Nephron progenitor cell (in vitro differentiated cells): ENCODE results near the gene ATF7.

Experiments used
- DNase-seq: peaks from one replicate; pipeline ENCODE4 v3.0.0; 2021
- H3K27ac Mint-ChIP-seq: 2 replicates; pipeline ENCODE4 v1.8.0; 2021; ENCODE audit warnings: mild to moderate bottlenecking, moderate library complexity, mixed read lengths
- H3K27me3 Mint-ChIP-seq: 2 replicates; pipeline ENCODE4 v1.8.0; 2021; ENCODE audit warnings: mild to moderate bottlenecking, low read depth, mixed read lengths; ENCODE audit not compliant: poor library complexity
- H3K36me3 Mint-ChIP-seq: 2 replicates; pipeline ENCODE4 v1.8.0; 2021; ENCODE audit warnings: low read depth, mixed read lengths
- H3K4me1 Mint-ChIP-seq: 2 replicates; pipeline ENCODE4 v1.8.0; 2021; ENCODE audit warnings: mixed read lengths
- H3K4me3 Mint-ChIP-seq: 2 replicates; pipeline ENCODE4 v1.8.0; 2021; ENCODE audit warnings: mild to moderate bottlenecking, moderate library complexity, mixed read lengths
- H3K9me3 Mint-ChIP-seq: 2 replicates; pipeline ENCODE4 v1.8.0; 2021; ENCODE audit warnings: mild to moderate bottlenecking, moderate library complexity, mixed read lengths
- TF ChIP-seq, protein P1 (sequence below): fragments of 200-600 bp; sonication (generic); IDR thresholded peaks from 2 replicates; pipeline ENCODE4 v1.5.0; 2021; ENCODE audit warnings: antibody characterized with exemption

Gene ATF7

GRCh38 chr12:53465679-53466078 is 160.5 kb downstream of the ATF7 start:
- H3K27me3 Mint-ChIP-seq, result no peaks in the 10 kb centered on the region
- H3K4me1 Mint-ChIP-seq, result peaks cover 31% of the 10 kb centered on the region

GRCh38 chr12:53464685-53465418 is 161.3 kb downstream of the ATF7 start:
- no peak overlapping the region for H3K4me3 Mint-ChIP-seq
- no peaks in the 10 kb centered on the region for H3K27me3 Mint-ChIP-seq
- TF ChIP-seq, protein P1, sequence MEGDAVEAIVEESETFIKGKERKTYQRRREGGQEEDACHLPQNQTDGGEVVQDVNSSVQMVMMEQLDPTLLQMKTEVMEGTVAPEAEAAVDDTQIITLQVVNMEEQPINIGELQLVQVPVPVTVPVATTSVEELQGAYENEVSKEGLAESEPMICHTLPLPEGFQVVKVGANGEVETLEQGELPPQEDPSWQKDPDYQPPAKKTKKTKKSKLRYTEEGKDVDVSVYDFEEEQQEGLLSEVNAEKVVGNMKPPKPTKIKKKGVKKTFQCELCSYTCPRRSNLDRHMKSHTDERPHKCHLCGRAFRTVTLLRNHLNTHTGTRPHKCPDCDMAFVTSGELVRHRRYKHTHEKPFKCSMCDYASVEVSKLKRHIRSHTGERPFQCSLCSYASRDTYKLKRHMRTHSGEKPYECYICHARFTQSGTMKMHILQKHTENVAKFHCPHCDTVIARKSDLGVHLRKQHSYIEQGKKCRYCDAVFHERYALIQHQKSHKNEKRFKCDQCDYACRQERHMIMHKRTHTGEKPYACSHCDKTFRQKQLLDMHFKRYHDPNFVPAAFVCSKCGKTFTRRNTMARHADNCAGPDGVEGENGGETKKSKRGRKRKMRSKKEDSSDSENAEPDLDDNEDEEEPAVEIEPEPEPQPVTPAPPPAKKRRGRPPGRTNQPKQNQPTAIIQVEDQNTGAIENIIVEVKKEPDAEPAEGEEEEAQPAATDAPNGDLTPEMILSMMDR, result no peak
- peaks cover 37% of the 10 kb centered on the region for H3K4me1 Mint-ChIP-seq
- no peak for DNase-seq
- H3K36me3 Mint-ChIP-seq, result peaks cover 79% of the 10 kb centered on the region
- H3K9me3 Mint-ChIP-seq, result no peaks in the 10 kb centered on the region
- H3K27ac Mint-ChIP-seq, result peak overlapping the region; percentile 91

More at GRCh38 chr12:53465679-53466078, 160.5 kb downstream of the ATF7 start:
- TF ChIP-seq, protein P1, result no peak
- peak overlapping the region; percentile 91 for H3K27ac Mint-ChIP-seq
- H3K9me3 Mint-ChIP-seq, result no peaks in the 10 kb centered on the region
- peaks cover 75% of the 10 kb centered on the region for H3K36me3 Mint-ChIP-seq
- H3K4me3 Mint-ChIP-seq, result no peak overlapping the region
- no peak for DNase-seq

GRCh38 chr12:53463802-53464560 is 162.2 kb downstream of the ATF7 start:
- Mint-ChIP-seq H3K27ac (no peak overlapping the region), H3K4me3 (no peak overlapping the region), H3K27me3 (no peaks in the 10 kb centered on the region), H3K36me3 (peaks cover 86% of the 10 kb centered on the region), H3K9me3 (no peaks in the 10 kb centered on the region), H3K4me1 (peaks cover 43% of the 10 kb centered on the region)
- DNase-seq, result no peak
- TF ChIP-seq, protein P1, result no peak

- Mint-ChIP-seq H3K27me3 (no peaks in the 10 kb centered on the region), H3K9me3 (no peaks in the 10 kb centered on the region), H3K4me3 (no peak overlapping the region), H3K27ac (no peak overlapping the region), H3K36me3 (peaks cover 86% of the 10 kb centered on the region), H3K4me1 (peaks cover 44% of the 10 kb centered on the region)
- TF ChIP-seq, protein P1, result no peak
- no peak for DNase-seq
These were observed 163.2 kb downstream of the ATF7 start for GRCh38 chr12:53462935-53463334.

- TF ChIP-seq, protein P1, result no peak
- no peak for DNase-seq
- Mint-ChIP-seq H3K27me3 (no peaks in the 10 kb centered on the region), H3K4me3 (no peak overlapping the region), H3K9me3 (no peaks in the 10 kb centered on the region), H3K36me3 (peaks cover 78% of the 10 kb centered on the region), H3K27ac (no peak overlapping the region), H3K4me1 (peaks cover 49% of the 10 kb centered on the region)
These were observed 164.6 kb downstream of the ATF7 start for GRCh38 chr12:53461591-53461990.
